HCT116 (cell line): ENCODE measurements around the gene ISOC1. TPM values are rescaled to one million over a fixed set of nuclear protein-coding genes. Genes with fewer than 3 reads are reported as not detected.
A peak's percentile ranks its signal among the peaks of the same experiment; 100 is the strongest.

Source experiments
- ATAC-seq: fragments of 200-7000 bp; cut with Tn5 transposase; 2 replicates; pipeline ENCODE4 v1.9.1; 2020; ENCODE audit warnings: mild to moderate bottlenecking, moderate library complexity
- BruUV-seq: library from RNA; stranded (reverse); fragments of 400-500 nt; replicated peaks from 2 replicates; lab custom pipeline; 2021; lab: Mats Ljungman, UMichigan
- CTCF ChIA-PET: fragments of 300-600 bp; sonication (Branson Sonifier 250); formaldehyde crosslinking; loops from one replicate; lab custom pipeline; 2021; ENCODE audit warnings: antibody characterized with exemption; lab: Charles Lee
- POLR2A ChIA-PET: fragments of 300-600, 350-600 bp; sonication (Branson Sonifier 250); formaldehyde crosslinking; loops from one replicate; lab custom pipeline; 2021; ENCODE audit warnings: antibody characterized with exemption; lab: Charles Lee
- RAD21 ChIA-PET, 2 experiments: fragments of 300-600 bp; sonication (Branson Sonifier 250); formaldehyde crosslinking; loops; one replicate each; lab custom pipeline; 2023; ENCODE audit warnings: low total read pairs in 2 of 2; ENCODE audit not compliant: uncharacterized antibody in 2 of 2, unreplicated experiment in 2 of 2, low non-redundant PET in 1 of 2; lab: Charles Lee
- DNase-seq: peaks from one replicate; pipeline ENCODE4 v3.0.0-alpha.2; 2010; ENCODE audit warnings: low read depth, low spot score
- H2AFZ ChIP-seq: fragments of 200-600 bp; shearing (Covaris generic), sonication (generic); 2 replicates; pipeline ENCODE4 v1.6.1; 2017; ENCODE audit warnings: low read depth, mixed run types, mixed read lengths, antibody characterized with exemption, low read length; ENCODE audit not compliant: poor library complexity, severe bottlenecking
- H3K27ac ChIP-seq: 2 replicates; pipeline ENCODE4 v1.5.1; 2012; ENCODE audit warnings: low read depth, low read length
- H3K27me3 ChIP-seq: fragments of 200-600 bp; sonication (generic); 2 replicates; pipeline ENCODE4 v1.6.1; 2016; ENCODE audit warnings: mixed run types, low read length, mixed read lengths; ENCODE audit not compliant: insufficient read depth
- H3K36me3 ChIP-seq, 2 experiments: fragments of 200-500 bp in 1 of 2; fragments of 200-600 bp in 1 of 2; sonication (Bioruptor generic) in 1 of 2; sonication (generic) in 1 of 2; 2 replicates each; pipeline versions ENCODE4 v1.5.1 to v1.6.1; 2014 to 2016; ENCODE audit warnings: low read length in 2 of 2, inconsistent platforms in 1 of 2, mixed read lengths in 1 of 2, mixed run types in 1 of 2; ENCODE audit not compliant: insufficient read depth in 2 of 2, control insufficient read depth in 1 of 2
- H3K4me1 ChIP-seq, 2 experiments: fragments of 200-600 bp in 1 of 2; sonication (generic) in 1 of 2; 2 replicates each; pipeline versions ENCODE4 v1.5.1 to v1.6.1; 2012 to 2017; ENCODE audit warnings: low read length in 2 of 2, inconsistent platforms in 1 of 2, mild to moderate bottlenecking in 1 of 2, mixed read lengths in 1 of 2, mixed run types in 1 of 2, moderate library complexity in 1 of 2; ENCODE audit not compliant: insufficient read depth in 2 of 2, control insufficient read depth in 1 of 2
- H3K4me2 ChIP-seq: fragments of 200-600 bp; sonication (generic); 2 replicates; pipeline ENCODE4 v1.6.1; 2017; ENCODE audit warnings: mixed run types, low read length, mixed read lengths
- H3K4me3 ChIP-seq, 2 experiments: fragments of 200-600 bp in 1 of 2; sonication (generic) in 1 of 2; replicated peaks in 1 of 2; 2 replicates each; pipeline ENCODE4 v1.5.1; 2011 to 2016; ENCODE audit warnings: low read length in 2 of 2, control low read depth in 1 of 2, low read depth in 1 of 2, mild to moderate bottlenecking in 1 of 2, mixed read lengths in 1 of 2, mixed run types in 1 of 2
- H3K79me2 ChIP-seq: fragments of 200-600 bp; sonication (generic); 2 replicates; pipeline ENCODE4 v1.6.1; 2017; ENCODE audit warnings: mild to moderate bottlenecking, mixed run types, low read length, moderate library complexity, mixed read lengths; ENCODE audit not compliant: insufficient read depth
- H3K9ac ChIP-seq: fragments of 200-600 bp; sonication (generic); 2 replicates; pipeline ENCODE4 v1.6.1; 2016; ENCODE audit warnings: low read length, mixed read lengths
- H3K9me2 ChIP-seq: fragments of 200-600 bp; sonication (generic), shearing (Covaris generic); 2 replicates; pipeline ENCODE4 v1.6.1; 2017; ENCODE audit warnings: mixed run types, mild to moderate bottlenecking, moderate library complexity; ENCODE audit not compliant: insufficient read depth
- H3K9me3 ChIP-seq, 2 experiments: fragments of 200-500 bp in 1 of 2; fragments of 200-600 bp in 1 of 2; sonication (Bioruptor generic) in 1 of 2; sonication (generic) in 1 of 2; 2 replicates each; pipeline ENCODE4 v1.6.1; 2014 to 2017; ENCODE audit warnings: low read length in 2 of 2, mixed read lengths in 2 of 2, inconsistent platforms in 1 of 2, low read depth in 1 of 2, mild to moderate bottlenecking in 1 of 2, mixed run types in 1 of 2, moderate library complexity in 1 of 2; ENCODE audit not compliant: control insufficient read depth in 1 of 2, insufficient read depth in 1 of 2
- H4K20me1 ChIP-seq: fragments of 200-600 bp; sonication (generic), shearing (Covaris generic); 2 replicates; pipeline ENCODE4 v1.6.1; 2017; ENCODE audit warnings: mixed run types, mild to moderate bottlenecking, moderate library complexity; ENCODE audit not compliant: insufficient read depth
- CBX3 ChIP-seq: IDR thresholded peaks from 2 replicates; pipeline ENCODE4 v1.6.1; 2012; ENCODE audit warnings: low read depth
- CEBPB ChIP-seq: IDR thresholded peaks from 2 replicates; pipeline ENCODE4 v1.6.1; 2012; ENCODE audit warnings: low read depth
- CTCF ChIP-seq, 3 experiments: fragments of 200-600 bp in 1 of 3; sonication (generic) in 1 of 3; IDR thresholded peaks in 2 of 3; conservative IDR thresholded peaks in 1 of 3; 2 replicates each; pipeline ENCODE4 v1.5.1; 2012 to 2017; ENCODE audit warnings: low read depth in 2 of 3, low read length in 2 of 3, antibody characterized with exemption in 1 of 3, borderline replicate concordance in 1 of 3, control low read depth in 1 of 3, mild to moderate bottlenecking in 1 of 3, mixed read lengths in 1 of 3, mixed run types in 1 of 3, moderate library complexity in 1 of 3; ENCODE audit not compliant: insufficient read depth in 1 of 3
- ELF1 ChIP-seq: IDR thresholded peaks from 2 replicates; pipeline ENCODE4 v1.6.1; 2012; ENCODE audit warnings: low read depth, borderline replicate concordance
- EZH2 ChIP-seq: fragments of 200-600 bp; sonication (generic); IDR thresholded peaks from 2 replicates; pipeline ENCODE4 v1.6.1; 2017; ENCODE audit warnings: antibody characterized with exemption, mixed run types
- EZH2phosphoT487 ChIP-seq: fragments of 200-600 bp; IDR thresholded peaks from 2 replicates; pipeline ENCODE4 v1.6.1; 2018; ENCODE audit warnings: antibody characterized with exemption, borderline replicate concordance
- FOSL1 ChIP-seq: IDR thresholded peaks from 2 replicates; pipeline ENCODE4 v1.6.1; 2012; ENCODE audit warnings: low read depth
- JUND ChIP-seq: IDR thresholded peaks from 2 replicates; pipeline ENCODE4 v1.6.1; 2012
- RAD21 ChIP-seq: IDR thresholded peaks from 2 replicates; pipeline ENCODE4 v1.6.1; 2012; ENCODE audit warnings: low read depth, mild to moderate bottlenecking
- REST ChIP-seq: IDR thresholded peaks from 2 replicates; pipeline ENCODE4 v1.6.1; 2012; ENCODE audit warnings: low read depth
- YY1 ChIP-seq: IDR thresholded peaks from 2 replicates; pipeline ENCODE4 v1.6.1; 2011; ENCODE audit warnings: low read length, low read depth, moderate library complexity, mild to moderate bottlenecking; ENCODE audit not compliant: insufficient replicate concordance; ENCODE audit errors: extremely low read depth
- ZNF274 ChIP-seq: fragments of 200-500 bp; sonication (Bioruptor generic); IDR thresholded peaks from 2 replicates; pipeline ENCODE4 v1.6.1; 2014; ENCODE audit warnings: mild to moderate bottlenecking, low read depth, low read length, inconsistent platforms
- intact Hi-C: fragments of 100-400 bp; cut with micrococcal nuclease; formaldehyde crosslinking; loops from 2 replicates; pipeline ENCODE4 v1.10.0; 2022
- total RNA-seq: library from RNA; stranded (reverse); gene quantifications from one replicate; pipeline ENCODE4 v1.2.1, GENCODE V29; 2021; ENCODE audit not compliant: unreplicated experiment

The ISOC1 gene
- total RNA-seq, 1 experiment from 2014 or later = 42.9 TPM

GRCh38 chr5:129053438-129053837 is 41.1 kb upstream of the ISOC1 start:
- Histone ChIP-seq H3K4me1 (no peaks in the 10 kb centered on the region), H3K4me2 (no peak overlapping the region), H4K20me1 (no peaks in the 10 kb centered on the region), H3K9ac (no peak overlapping the region), H3K79me2 (no peaks in the 10 kb centered on the region), H3K4me3 (no peak overlapping the region), H3K9me2 (no peaks in the 10 kb centered on the region), H3K27ac (no peak overlapping the region), H3K36me3 (no peaks in the 10 kb centered on the region), H3K27me3 (no peaks in the 10 kb centered on the region), H3K9me3 (no peaks in the 10 kb centered on the region), H2AFZ (no peak overlapping the region)
- intact Hi-C loops = loop anchor here (1.0 to 10.0 kb wide), 2 partner anchors 148 to 839 kb away; no protein-coding TSS in a partner anchor
- DNase-seq (no peak), ATAC-seq (no peak)
- RAD21 ChIA-PET = no interaction called here
- POLR2A ChIA-PET = no interaction called here
- TF ChIP-seq CTCF (IDR thresholded peaks at IDR 0.05 in 2 of 3, conservative IDR thresholded peaks at IDR 0.05 in 1 of 3; ENCODE audit: borderline replicate concordance in 1 of 3, insufficient read depth in 1 of 3, low read depth in 2 of 3, low read length in 2 of 3) = peak in 1 of 3 experiments; percentile 37; a peak in 2 of 6 replicates
- TF ChIP-seq RAD21 = peak; percentile 56
- TF ChIP-seq EZH2 = no peak
- TF ChIP-seq EZH2phosphoT487 = no peak
- BruUV-seq = no TSS peak
- CTCF ChIA-PET = interaction anchor here (1.5 kb wide), 1 partner anchor 148 kb away, joined by 13 read pairs; no protein-coding TSS in a partner anchor

- Histone ChIP-seq H3K36me3 (no peaks in the 10 kb centered on the region), H3K4me3 (no peak overlapping the region), H3K27me3 (no peaks in the 10 kb centered on the region), H3K9ac (no peak overlapping the region), H3K4me2 (no peak overlapping the region), H3K4me1 (no peaks in the 10 kb centered on the region), H2AFZ (no peak overlapping the region), H3K9me3 (no peaks in the 10 kb centered on the region), H3K79me2 (no peaks in the 10 kb centered on the region), H3K9me2 (no peaks in the 10 kb centered on the region), H3K27ac (no peak overlapping the region), H4K20me1 (no peaks in the 10 kb centered on the region)
- no TSS peak for BruUV-seq
- TF ChIP-seq FOSL1 (no peak), ELF1 (no peak), CEBPB (no peak), ZNF274 (no peak), REST (no peak), CBX3 (no peak), JUND (no peak), RAD21 (no peak), YY1 (no peak)
- ChIA-PET RAD21 (no interaction called here), CTCF (no interaction called here), POLR2A (no interaction called here)
- no peak for DNase-seq
- intact Hi-C loops = loop anchor here (10.0 kb wide), 1 partner anchor 843 kb away; no protein-coding TSS in a partner anchor
- ATAC-seq = no peak
These were observed 37.2 kb upstream of the ISOC1 start for GRCh38 chr5:129057329-129057728.
